ENCODE results near the gene CHM.

The CHM gene

DNA sequence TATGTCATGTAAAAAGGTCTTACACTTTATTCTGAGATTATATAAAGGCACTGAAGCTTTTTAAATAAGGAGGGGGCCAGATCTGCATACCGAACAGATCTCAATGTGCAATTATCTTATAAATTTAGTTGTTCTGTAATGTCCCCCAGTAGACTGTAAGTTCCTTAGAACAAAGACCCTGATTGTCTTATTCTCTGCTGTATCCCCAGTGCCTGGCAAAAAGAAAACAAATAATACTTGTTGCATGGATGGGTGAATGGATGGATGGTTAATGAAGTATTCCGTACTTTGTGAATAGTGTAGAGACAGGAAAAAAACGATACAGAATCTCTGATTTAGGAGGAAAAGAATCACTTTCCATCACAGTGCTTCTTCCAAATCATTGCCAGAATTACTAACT, 141.5 kb downstream of the CHM start:
- no peak for DNase-seq (ENCODE audit: low read depth)

DNA sequence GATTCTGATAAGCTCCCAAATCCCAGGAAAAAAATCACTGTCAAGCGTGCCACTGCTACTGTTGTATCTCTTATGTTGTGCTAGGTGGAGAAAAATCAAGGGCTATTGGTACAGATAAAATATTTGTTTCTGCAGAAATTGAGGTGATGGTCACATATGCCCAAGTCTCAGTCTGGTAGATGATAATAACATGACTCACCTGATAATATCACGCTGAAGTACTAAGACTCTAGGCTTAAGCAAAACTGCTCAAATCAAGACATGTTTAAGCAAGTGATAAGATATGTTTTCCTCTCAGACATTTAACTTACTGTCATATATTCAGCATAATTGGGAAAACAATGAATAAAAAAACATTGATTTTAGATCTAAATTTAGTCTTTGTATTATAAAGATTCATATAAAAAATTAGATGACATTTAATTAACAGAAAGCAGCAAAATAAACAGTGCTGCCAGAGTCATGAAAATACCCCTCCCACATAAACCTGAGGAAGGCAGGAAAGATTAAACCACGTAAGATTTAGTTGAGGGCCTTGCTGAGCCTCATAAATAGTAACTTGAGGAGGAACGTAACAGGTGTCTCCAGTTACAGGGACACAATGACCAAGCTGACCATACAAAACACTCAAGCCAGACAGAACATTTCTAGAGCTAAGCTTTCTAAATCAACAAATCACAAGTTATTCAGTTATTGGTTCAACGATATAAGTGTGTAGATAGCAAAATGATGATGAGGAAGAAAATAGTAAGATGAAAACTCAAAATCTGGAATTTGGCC, 143.5 kb downstream of the CHM start:
- no peak for DNase-seq (ENCODE audit: low read depth)

DNA sequence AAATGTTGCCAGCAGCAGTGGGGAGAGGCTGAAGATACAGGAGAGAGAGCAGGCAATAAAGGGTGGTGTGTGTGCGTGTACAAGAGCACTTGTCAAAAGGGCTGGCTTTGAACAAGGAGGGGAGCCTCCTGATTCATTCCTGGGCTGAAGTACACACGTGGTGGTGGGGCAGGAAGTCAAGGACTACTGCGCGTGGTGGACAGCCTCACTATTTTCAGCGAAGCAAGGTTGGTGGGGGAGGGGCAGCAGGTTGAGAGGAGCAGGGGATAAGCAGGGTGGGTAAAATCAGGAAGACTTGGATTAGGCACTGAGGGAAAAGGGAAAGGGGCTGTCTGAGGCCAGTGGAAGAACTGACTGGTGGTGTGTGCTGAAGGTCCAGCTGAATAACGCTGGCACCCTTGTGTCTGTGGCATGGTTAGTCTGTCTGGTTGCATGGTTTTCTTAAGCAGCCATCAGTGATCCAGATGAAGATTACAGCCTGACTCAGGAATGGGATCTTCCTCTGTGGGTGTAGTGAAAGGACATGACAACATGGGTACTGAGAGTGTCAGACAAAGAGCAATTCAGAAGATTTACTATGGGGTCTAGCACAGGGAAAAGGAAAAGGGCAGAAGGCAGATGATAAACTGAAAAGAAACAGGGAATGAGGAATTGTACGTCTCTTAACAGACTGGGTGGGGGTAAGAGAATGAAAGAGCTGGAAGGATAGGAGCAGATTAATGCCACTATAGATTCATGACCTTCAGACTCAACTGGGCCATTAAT, 149.8 kb downstream of the CHM start:
- no peak for DNase-seq (ENCODE audit: low read depth)

DNA sequence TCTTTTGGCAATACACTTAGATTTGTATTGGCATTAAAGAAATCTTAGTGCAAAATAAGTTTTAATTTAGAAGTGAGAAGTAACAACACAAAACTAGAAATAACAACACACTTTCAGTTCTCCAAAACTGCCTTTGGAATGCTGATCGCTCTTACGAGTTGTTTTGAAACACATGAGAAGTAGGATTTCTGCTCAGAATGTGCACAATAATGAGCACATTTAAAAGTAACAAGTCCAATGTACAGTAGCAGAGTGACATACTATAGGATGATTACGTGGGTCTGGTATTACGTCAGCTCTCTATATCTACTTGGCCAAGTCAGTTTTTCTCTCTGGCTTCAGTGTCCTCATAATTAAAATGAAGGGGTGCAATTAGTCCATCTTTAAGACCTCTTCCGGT, 164.8 kb downstream of the CHM start:
- no peak for DNase-seq (ENCODE audit: low read depth)

DNA sequence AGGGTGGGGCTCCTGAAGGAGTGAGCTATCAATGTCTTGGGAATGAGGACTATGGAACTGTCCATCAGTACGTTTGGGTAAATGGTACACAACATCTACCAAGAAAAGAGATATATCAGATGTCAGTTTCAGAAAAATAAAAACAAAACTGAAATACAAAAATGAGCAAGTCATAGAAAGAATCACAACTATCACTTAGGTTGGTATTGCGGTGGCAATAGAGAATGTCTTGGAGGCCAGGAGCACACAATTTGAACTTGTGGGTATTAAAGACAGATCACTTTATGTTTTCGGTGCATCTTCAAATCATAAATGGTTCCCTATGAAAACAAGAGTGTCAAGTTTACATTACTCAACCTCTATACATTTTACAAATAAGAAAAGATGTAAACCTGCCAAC, 176.8 kb downstream of the CHM start:
- DNase-seq (ENCODE audit: low read depth): no peak

DNA sequence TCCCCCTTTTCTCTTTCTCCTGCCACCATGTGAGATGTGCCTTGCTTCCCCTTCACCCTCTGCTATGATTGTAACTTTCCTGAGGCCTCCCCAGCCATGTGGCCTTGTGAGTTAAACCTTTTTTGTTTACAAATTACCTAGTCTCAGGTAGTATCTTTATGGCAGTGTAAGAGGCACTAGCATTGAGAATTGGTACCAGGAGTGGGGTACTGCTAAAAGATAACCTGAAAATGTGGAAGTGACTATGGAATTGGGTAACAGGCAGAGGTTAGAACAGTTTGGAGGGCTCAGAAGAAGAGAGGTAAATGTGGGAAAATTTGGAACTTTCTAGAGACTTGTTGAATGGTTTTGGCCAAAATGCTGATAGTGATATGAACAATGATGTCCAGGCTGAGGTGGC, 182.0 kb downstream of the CHM start:
- DNase-seq (ENCODE audit: low read depth): no peak

DNA sequence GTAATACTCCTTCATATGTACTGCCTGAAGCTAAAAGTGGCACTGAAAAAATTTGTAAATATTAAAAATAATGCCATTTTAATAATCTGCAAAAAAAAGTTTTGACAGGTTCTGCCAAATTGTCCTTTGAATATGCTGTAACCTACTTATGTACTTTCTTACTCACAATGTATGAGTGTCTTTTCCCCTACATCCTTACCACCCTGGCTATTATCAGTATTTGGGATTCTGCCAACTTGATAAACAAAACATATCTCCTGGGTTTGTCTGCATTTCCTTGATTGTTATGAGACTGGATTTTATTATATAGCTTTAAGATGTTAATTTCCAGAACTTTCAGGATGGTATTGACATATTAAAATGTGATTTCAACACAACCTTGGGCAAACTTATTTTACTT, 187.9 kb downstream of the CHM start:
- DNase-seq (ENCODE audit: low read depth): no peak

DNA sequence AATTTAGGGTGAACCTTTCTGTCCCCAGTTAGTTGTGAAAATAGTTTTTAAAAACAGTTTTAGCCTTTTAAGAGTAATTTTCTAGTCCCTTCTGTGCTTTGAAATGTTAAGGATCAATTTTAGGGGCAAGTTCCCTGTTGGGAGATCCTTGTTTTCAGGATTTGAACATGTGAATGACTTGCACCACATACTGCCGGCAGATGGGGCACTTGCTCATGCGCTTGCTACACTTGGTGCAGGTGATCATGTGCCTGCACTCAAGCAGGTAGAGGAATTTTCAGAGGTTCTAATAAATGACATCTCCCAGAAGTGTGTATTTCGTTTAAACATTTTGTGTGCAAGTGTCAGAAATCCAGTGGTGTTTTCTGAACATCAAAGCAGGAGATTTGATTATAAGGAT, 195.9 kb downstream of the CHM start:
- no peak for DNase-seq (ENCODE audit: low read depth)

DNA sequence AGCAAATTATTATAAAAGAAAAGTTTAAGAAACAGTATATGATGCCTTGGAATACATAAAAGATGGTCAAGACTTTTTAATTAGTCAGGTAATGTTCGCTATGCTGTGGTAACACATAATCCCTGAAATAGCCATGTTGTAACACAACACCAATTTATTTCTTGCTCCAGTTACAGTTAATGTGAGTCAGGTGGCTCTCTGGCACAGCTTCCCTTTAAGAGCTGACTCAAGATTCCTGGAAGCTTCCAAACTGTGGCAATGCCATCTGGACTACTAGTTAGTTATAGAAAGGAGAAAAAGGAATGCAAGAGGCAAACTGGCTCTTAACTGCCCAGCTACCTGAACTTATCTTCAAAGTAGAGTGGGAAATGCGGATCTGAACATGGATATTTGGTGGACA, 210.5 kb downstream of the CHM start:
- DNase-seq (ENCODE audit: low read depth): no peak

DNA sequence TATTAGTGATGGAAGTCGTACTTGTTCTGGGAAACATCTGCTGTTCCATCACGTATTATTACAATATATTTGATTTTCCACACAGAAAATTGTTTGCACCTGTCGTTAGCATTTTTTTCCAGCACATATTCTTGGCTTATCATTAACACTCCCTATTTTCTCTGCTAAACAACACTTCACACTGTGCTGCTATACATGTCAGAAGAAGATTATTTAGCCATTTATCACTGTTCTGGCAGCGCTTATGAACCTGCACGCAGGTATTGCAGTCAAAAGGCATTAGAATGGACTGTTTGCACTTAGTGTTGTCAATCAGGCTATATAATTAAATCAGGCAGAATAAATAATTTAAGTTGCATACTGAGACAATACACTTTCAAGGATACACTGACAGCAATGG, 218.6 kb downstream of the CHM start:
- DNase-seq (ENCODE audit: low read depth): no peak

DNA sequence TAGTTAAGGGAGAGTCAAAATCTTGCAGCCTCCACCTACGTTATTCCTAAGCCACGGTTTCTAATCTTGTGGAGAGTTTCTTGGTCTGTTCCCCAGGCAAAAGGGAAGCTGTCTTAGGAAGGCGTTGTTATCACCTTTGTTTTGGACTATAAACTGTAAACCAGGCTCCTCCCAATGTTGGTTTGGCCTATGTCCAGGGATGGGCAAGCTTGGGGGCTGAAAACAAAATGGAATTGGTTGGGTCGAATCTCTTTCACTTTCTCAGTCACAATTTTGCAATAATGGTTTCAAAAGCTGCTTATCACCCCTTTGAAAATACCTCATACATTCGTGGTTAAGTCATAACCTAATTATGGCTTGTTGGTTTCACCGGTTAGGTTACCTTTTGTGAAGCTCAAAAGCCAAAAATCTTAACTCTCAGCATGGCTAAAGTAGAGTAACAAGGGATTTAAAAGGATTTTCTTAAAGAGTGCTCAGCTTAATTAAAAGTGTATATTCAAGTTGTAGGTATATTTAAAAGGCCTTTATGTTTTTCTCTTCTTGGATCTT, 232.1 kb downstream of the CHM start:
- DNase-seq (ENCODE audit: low read depth): no peak
